AG09309 (cell line): ENCODE data around the gene CLCN3.
A peak's percentile ranks its signal among the peaks of the same experiment; 100 is the strongest.

Experiments
- DNase-seq: peaks from one replicate; pipeline ENCODE4 v3.0.0-alpha.2; 2010; ENCODE audit warnings: low read depth
- H3K4me3 ChIP-seq: 2 replicates; pipeline ENCODE4 v1.5.1; 2011; ENCODE audit warnings: mild to moderate bottlenecking, low read depth, low read length, moderate library complexity; ENCODE audit not compliant: control insufficient read depth
- CTCF ChIP-seq: IDR thresholded peaks from 2 replicates; pipeline ENCODE4 v1.5.1; 2011; ENCODE audit warnings: mild to moderate bottlenecking, low read depth, low read length, inconsistent platforms; ENCODE audit not compliant: insufficient read depth, control insufficient read depth; ENCODE audit errors: missing control alignments

Gene CLCN3

GRCh38 chr4:169593050-169593560 is 27.3 kb upstream of the CLCN3 start:
- DNase-seq: no peak
- TF ChIP-seq CTCF: no peak
- H3K4me3 ChIP-seq: no peak overlapping the region

GRCh38 chr4:169594560-169595195 is 25.7 kb upstream of the CLCN3 start:
- no peak for TF ChIP-seq CTCF
- no peak for DNase-seq
- no peak overlapping the region for H3K4me3 ChIP-seq

GRCh38 chr4:169601016-169601771 is 19.2 kb upstream of the CLCN3 start:
- no peak for TF ChIP-seq CTCF
- DNase-seq: no peak
- H3K4me3 ChIP-seq: no peak overlapping the region

- no peak for DNase-seq
- no peak for TF ChIP-seq CTCF
- no peak overlapping the region for H3K4me3 ChIP-seq
These were observed 17.1 kb upstream of the CLCN3 start for GRCh38 chr4:169603312-169603711.

- peak; percentile 47 for DNase-seq
- no peak overlapping the region for H3K4me3 ChIP-seq
- no peak for TF ChIP-seq CTCF
These were observed 16.1 kb upstream of the CLCN3 start for GRCh38 chr4:169604131-169604900.

- no peak for DNase-seq
- TF ChIP-seq CTCF: no peak
- H3K4me3 ChIP-seq: no peak overlapping the region
These were observed 15.5 kb upstream of the CLCN3 start for GRCh38 chr4:169604903-169605331.
